ENCODE results near the gene MUC5B.
"Not testable (repeated sequence)": the region's sequence is repeated elsewhere in the genome, so short reads cannot be mapped to it uniquely, and the experiment has no call there.

Gene MUC5B

DNA sequence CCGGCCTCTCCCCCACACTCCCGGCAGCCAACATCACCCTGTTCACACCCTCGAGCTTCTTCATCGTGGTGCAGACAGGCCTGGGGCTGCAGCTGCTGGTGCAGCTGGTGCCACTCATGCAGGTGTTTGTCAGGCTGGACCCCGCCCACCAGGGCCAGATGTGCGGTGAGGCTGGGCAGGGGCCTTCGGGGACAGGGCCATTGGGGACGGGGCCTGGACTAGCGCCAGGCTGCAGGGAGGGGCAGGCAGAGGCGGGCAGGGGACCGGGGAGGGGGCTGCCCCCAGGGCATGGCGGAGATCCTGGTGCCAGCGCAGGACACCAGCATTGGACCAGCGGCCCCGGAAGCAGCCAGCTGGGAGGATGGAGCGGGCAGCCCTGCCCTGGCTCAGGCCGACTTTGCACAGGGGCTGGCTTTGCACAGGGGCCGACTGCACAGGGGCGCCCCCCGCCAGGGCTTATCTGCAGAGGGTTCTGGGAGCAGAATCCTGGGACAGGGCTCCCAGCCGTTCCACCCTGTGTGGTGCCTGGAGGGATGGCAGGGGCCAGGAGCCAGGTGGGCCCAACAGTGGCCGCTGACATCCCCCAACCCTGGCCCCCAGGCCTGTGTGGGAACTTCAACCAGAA lies 8.6 kb downstream of the MUC5B start:
- DNase-seq, result no peak

DNA sequence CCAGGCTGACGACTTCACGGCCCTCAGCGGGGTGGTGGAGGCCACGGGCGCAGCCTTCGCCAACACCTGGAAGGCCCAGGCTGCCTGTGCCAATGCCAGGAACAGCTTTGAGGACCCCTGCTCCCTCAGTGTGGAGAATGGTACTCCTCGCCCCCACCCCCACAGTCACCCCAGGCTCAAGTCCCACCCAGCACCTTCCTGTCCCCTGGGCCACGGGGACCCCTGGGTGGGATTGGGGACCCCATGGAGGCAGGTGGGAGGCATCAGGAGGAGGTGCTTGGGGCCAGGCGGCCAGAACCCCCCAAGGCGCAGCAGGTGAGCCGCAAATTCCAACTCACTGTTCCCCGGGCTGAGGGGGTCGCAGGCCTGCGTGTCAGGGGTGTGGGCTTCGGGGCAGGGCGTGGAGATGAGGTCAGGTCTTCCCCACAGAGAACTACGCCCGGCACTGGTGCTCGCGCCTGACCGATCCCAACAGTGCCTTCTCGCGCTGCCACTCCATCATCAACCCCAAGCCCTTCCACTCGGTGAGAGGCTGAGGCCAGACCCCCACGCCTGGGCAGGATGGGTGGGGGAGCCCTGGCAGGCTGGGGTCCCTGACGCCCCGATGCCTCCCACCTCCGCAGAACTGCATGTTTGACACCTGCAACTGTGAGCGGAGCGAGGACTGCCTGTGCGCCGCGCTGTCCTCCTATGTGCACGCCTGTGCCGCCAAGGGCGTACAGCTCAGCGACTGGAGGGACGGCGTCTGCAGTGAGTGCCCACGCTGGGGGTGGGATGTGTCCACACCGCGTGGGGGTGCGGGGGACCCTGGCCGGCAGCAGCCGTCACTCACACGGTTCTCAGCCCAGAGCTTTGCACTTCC lies 9.4 kb downstream of the MUC5B start:
- DNase-seq, result no peak

DNA sequence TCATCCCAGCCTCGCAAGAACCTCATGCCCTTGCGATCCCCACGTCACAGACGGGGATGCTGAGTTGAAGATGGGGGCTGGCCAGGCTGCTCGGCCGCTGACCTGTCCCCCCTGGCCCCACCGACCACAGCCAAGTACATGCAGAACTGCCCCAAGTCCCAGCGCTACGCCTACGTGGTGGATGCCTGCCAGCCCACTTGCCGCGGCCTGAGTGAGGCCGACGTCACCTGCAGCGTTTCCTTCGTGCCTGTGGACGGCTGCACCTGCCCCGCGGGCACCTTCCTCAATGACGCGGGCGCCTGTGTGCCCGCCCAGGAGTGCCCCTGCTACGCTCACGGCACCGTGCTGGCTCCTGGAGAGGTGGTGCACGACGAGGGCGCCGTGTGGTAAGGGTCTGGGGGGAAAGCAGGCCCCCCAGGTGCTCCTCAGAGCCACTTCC lies 10.0 kb downstream of the MUC5B start:
- DNase-seq, result no peak

DNA sequence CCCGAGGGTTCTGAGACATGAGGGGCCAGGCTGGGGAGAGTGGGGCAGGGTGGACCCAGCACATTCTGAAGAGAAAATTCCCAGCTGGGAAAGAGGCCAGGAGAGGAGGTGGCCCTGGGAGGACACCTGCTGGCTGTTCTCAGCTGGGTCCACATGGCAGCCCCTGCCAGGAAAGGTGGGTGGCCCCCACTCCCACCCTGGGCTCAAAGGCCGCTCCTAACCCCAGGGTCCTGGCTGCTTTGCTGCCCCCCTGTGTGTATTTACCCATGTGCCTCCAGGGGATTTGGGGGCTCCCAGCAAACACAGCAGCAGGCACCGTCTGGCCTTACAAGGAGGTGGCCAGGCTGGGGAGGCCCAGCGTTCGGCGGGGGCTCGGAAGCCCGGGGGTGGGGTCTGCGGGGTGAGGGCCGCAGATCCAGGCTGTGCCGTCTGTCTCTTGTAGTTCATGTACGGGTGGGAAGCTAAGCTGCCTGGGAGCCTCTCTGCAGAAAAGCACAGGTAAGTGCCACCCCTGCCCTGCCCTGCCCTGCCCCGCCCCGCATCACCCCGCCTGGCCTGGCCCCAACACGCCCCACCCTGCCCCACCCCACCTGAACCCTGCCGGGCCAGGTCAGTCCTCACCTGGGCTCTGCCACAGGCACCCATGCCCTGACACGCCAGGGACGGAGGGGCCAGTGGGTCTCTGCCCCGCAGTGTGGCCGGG lies 10.6 kb downstream of the MUC5B start:
- no peak for DNase-seq

DNA sequence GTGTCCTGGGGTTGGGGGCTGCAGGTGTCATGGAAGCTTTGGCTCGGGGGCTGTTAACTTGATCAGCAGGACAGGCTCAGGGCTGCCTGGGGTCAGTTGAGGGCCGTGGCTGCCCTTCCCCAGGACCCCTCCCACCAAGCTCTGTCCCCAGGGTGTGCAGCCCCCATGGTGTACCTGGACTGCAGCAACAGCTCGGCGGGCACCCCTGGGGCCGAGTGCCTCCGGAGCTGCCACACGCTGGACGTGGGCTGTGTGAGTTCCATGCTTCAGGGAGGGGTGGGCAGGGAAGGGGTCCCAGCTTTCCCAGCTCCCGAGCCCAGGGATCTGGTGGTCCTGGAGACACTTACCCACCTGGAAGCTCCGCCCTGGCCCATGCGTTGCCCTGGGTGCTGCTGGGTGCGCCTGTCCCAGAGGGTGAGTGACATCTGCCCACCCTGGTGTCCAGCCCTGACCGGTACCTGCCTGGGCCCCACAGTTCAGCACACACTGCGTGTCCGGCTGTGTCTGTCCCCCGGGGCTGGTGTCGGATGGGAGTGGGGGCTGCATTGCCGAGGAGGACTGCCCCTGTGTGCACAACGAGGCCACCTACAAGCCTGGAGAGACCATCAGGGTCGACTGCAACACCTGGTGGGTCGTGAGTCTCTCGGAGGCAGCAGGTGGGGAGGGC lies 11.3 kb downstream of the MUC5B start:
- no peak for DNase-seq

DNA sequence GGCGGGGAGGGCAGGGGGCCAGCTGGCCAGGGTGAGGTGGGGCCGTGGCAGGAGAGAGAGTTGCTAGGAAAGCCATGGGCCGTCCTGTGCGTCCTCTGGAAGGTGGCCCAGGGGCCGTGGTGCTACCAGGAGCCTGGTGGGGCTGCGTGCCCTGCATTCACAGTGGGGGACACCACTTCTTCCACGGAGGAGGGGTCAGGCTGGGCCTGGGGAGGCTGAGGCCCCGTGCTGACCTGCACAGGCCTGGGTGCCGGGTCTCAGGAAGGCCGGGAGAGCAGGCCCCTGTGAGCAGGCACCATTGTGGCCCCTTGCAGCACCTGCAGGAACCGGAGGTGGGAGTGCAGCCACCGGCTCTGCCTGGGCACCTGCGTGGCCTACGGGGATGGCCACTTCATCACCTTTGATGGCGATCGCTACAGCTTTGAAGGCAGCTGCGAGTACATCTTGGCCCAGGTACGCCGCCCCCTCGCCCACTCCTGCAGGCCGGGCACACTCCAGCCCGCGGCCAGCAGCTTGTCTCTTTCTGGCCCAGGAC lies 12.0 kb downstream of the MUC5B start:
- DNase-seq, result no peak

DNA sequence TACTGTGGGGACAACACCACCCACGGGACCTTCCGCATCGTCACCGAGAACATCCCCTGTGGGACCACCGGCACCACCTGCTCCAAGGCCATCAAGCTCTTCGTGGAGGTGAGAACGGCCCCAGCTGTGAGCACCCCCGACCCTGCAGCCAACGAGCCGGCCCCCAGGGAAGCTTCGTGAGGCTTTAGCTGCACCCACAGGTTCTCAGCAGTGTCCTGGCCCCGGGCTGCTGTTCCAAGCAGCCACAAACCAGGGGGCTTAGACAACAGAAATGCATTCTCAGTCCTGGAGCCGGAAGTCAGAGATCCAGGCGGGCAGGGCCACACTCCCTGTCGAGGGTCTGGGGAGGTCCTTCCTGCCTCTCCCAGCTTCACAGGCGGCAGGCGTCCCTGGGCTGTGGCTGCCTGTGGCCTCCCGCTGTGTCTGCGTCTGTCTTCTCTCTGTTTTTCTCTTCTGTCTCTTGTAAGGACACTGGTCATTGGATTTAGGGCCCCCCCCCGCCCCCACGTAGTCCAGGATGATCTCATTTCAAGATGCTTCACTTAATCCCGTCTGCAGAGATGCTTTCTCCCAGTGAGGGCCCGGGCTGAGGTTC lies 12.5 kb downstream of the MUC5B start:
- no peak for DNase-seq

DNA sequence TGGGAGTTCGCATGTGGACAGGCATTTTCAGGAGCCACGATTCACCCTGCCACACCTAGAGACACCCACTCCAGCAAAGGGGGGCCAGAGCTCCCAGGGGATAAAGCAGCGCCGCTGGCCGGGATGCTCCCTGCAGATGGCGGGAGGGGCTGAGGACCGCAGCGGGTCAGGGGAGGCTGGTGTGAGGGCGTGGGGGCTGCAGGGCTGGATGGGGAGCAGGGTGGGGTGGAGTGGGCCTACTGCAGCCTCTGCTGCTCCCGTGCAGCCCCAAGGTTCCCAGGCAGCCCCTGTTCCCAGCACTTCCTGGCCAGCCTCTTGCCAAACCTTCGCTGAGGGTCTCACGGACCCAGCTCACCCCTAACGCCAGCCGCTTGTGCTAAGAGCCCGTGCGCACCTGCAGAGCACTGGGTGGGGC lies 13.0 kb downstream of the MUC5B start:
- no peak for DNase-seq

DNA sequence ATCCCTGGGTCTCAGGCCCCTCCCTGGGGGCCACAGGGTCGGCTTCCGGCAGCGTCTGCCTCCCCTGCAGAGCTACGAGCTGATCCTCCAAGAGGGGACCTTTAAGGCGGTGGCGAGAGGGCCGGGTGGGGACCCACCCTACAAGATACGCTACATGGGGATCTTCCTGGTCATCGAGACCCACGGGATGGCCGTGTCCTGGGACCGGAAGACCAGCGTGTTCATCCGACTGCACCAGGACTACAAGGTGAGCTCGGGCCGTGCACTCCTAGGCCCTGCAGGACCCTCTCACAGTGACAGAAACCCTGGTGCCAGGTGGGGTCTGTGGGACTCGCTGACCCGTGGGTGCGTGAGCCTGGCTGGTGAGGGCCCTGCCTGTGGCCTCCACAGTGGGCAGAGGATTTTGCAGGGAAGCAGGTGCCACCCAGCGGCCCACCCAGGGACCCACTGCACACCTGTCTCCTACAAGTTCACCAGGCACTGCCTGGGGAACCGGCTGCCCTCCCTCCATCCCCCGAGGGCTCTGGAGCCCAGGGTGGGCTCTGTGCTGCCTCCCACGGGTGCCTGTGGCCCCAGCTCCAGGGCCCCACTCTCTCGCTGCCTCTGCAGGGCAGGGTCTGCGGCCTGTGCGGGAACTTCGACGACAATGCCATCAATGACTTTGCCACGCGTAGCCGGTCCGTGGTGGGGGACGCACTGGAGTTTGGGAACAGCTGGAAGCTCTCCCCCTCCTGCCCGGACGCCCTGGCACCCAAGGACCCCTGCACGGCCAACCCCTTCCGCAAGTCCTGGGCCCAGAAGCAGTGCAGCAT lies 13.7 kb downstream of the MUC5B start:
- DNase-seq, result no peak

DNA sequence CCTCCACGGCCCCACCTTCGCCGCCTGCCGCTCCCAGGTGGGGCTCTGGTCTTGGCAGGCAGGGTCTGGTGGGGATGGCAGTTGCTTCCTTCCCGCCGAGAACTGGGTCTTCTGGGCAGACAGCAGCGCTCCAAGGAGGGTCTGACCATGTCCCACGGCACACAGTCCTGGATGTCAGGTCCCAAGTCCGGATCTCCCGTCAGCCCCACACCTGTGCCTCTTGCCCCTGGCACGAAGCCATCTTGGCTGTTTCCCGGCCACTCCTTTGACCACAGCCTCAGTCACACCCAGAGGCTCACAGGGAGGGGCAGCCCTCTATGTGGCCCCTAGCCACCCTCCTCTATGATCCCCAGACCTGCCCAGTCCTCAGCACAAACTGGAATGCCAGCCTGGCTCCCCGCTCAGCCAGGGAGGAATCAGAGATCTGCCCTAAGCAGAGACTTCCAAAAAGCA lies 14.3 kb downstream of the MUC5B start:
- DNase-seq, result no peak

DNA sequence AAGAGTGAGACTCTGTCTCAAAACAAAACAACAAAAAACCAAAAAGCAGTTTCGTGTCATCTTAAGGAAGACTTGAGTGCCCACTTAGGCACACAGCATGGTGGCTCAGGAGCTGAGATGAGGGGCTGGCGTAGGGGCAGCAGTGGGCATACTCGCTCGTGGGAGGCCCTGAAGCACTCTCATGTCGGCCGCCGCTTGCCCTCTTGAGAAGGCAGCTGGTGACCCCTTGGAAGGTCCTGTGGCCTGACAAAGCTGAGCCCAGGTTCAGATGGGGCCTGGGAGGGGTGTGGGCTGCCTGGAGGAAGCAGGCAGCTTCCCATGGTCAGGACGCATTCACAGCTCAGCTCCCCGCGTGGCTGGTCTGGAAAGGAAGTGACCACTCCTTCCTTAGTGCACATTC lies 15.0 kb downstream of the MUC5B start:
- no peak for DNase-seq

DNA sequence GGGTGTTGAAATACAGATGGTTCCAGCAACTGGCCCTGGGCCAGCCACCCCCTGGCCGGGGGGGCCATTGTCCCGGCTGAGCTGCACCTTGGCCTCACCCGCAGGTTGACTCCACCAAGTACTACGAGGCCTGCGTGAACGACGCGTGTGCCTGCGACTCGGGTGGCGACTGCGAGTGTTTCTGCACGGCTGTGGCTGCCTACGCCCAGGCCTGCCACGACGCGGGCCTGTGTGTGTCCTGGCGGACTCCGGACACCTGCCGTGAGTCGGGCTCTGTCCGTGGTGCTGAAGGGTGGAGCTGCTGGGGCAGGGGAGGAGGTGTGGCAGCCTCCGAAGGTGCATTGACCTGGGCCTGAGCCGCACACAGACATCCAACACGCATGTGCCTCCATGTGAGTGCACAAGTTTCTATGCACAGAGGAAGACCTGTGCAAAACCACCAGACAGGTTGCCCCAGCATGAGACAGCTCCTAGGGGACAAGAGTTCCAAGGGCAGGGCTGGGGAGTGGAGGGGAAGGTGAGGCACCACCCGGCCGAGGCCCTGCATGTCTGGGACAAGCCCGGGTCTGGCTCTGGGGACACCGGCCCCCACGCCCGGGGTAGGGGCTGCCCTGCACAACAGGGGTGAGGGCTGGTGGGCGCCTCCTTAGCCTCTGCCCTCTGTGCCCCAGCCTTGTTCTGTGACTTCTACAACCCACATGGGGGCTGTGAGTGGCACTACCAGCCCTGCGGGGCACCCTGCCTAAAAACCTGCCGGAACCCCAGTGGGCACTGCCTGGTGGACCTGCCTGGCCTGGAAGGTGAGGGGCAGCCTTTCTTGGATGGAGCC lies 16.1 kb downstream of the MUC5B start:
- no peak for DNase-seq

DNA sequence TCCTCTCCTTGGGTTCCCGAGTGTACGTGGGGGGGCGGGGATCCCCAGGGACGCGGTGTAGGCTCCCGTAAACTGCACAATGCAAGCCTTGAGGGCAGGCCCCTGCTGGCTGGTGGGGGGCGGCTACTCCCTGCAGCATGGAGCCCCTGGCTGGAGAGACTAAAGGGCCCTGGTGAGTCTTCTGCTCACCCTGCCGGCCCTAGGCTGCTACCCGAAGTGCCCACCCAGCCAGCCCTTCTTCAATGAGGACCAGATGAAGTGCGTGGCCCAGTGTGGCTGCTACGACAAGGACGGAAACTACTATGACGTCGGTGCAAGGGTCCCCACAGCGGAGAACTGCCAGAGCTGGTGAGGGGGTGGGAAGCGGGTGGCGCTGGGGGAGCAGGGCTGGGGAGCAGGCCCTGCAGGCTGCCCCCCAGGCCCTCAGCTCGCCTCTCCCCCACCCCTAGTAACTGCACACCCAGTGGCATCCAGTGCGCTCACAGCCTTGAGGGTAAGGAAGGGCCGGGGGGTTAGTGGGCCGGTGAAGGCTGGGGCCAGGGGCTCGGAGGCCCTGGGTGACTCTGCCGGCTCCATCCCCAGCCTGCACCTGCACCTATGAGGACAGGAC lies 16.8 kb downstream of the MUC5B start:
- no peak for DNase-seq

DNA sequence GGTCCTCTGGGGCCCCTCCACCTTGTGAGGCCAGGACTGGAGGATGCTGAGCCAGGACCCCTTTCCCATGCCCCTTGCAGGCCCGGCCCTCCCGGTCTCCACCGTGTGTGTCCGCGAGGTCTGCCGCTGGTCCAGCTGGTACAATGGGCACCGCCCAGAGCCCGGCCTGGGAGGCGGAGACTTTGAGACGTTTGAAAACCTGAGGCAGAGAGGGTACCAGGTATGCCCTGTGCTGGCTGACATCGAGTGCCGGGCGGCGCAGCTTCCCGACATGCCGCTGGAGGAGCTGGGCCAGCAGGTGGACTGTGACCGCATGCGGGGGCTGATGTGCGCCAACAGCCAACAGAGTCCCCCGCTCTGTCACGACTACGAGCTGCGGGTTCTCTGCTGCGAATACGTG lies 17.9 kb downstream of the MUC5B start:
- no peak for DNase-seq

DNA sequence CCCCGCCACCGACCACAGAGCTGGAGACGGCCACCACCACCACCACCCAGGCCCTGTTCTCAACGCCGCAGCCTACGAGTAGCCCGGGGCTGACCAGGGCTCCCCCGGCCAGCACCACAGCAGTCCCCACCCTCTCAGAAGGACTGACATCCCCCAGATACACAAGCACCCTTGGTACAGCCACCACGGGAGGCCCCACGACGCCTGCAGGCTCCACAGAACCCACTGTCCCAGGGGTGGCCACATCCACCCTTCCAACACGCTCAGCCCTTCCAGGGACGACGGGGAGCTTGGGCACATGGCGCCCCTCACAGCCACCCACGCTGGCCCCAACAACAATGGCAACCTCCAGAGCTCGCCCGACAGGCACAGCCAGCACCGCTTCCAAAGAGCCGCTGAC lies 18.8 kb downstream of the MUC5B start:
- DNase-seq, result no peak

DNA sequence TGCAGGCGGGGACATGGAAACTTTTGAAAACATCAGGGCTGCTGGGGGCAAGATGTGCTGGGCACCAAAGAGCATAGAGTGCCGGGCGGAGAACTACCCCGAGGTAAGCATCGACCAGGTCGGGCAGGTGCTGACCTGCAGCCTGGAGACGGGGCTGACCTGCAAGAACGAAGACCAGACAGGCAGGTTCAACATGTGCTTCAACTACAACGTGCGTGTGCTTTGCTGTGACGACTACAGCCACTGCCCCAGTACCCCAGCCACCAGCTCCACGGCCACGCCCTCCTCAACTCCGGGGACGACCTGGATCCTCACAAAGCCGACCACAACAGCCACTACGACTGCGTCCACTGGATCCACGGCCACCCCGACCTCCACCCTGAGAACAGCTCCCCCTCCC lies 19.4 kb downstream of the MUC5B start:
- no peak for DNase-seq

DNA sequence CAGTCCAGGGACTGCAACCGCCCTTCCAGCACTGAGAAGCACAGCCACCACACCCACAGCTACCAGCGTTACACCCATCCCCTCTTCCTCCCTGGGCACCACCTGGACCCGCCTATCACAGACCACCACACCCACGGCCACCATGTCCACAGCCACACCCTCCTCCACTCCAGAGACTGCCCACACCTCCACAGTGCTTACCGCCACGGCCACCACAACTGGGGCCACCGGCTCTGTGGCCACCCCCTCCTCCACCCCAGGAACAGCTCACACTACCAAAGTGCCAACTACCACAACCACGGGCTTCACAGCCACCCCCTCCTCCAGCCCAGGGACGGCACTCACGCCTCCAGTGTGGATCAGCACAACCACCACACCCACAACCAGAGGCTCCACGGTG lies 19.9 kb downstream of the MUC5B start:
- not testable (repeated sequence) for DNase-seq

DNA sequence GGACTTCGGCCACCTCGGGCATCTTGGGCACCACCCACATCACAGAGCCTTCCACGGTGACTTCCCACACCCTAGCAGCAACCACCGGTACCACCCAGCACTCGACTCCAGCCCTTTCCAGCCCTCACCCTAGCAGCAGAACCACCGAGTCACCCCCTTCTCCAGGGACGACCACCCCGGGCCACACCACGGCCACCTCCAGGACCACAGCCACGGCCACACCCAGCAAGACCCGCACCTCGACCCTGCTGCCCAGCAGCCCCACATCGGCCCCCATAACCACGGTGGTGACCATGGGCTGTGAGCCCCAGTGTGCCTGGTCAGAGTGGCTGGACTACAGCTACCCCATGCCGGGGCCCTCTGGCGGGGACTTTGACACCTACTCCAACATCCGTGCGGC lies 20.7 kb downstream of the MUC5B start:
- DNase-seq, result not testable (repeated sequence)

DNA sequence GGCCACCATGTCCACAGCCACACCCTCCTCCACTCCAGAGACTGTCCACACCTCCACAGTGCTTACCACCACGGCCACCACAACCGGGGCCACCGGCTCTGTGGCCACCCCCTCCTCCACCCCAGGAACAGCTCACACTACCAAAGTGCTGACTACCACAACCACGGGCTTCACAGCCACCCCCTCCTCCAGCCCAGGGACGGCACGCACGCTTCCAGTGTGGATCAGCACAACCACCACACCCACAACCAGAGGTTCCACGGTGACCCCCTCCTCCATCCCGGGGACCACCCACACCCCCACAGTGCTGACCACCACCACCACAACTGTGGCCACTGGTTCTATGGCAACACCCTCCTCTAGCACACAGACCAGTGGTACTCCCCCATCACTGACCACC lies 21.7 kb downstream of the MUC5B start:
- not testable (repeated sequence) for DNase-seq
